GM13977 (cell line): ENCODE measurements around the gene SRCAP.

ENCODE experiments used
- DNase-seq: peaks from one replicate; pipeline ENCODE4 v3.0.0; 2012; ENCODE audit warnings: low spot score
- CTCF ChIP-seq: IDR thresholded peaks from 2 replicates; pipeline ENCODE4 v1.5.1; 2012; ENCODE audit warnings: mild to moderate bottlenecking, control low read depth; ENCODE audit not compliant: insufficient read depth; ENCODE audit errors: extremely low read depth, missing control alignments
- in situ Hi-C: fragments of 300-500 bp; cut with MboI; formaldehyde crosslinking; loops from one replicate; pipeline ENCODE4 v1.12.0; 2022; ENCODE audit warnings: low sequenced_read_pairs, low pct_unique_long_range_greater_than_20kb, mixed read lengths, inconsistent platforms; ENCODE audit not compliant: unreplicated experiment

Gene SRCAP

GRCh38 chr16:30728899-30729672 is 30.1 kb downstream of the SRCAP start:
- DNase-seq, result no peak
- no peak for TF ChIP-seq CTCF
- in situ Hi-C loops, result no loop called here

- in situ Hi-C loops, result no loop called here
- DNase-seq, result no peak
- TF ChIP-seq CTCF, result no peak
These were observed 32.4 kb downstream of the SRCAP start for GRCh38 chr16:30731411-30731810.

- no peak for DNase-seq
- TF ChIP-seq CTCF, result no peak
- in situ Hi-C loops, result no loop called here
These were observed 38.2 kb downstream of the SRCAP start for GRCh38 chr16:30736995-30737793.

GRCh38 chr16:30737794-30738648 is 39.0 kb downstream of the SRCAP start:
- in situ Hi-C loops, result no loop called here
- no peak for DNase-seq

GRCh38 chr16:30738984-30739951 is 40.3 kb downstream of the SRCAP start:
- no peak for TF ChIP-seq CTCF
- DNase-seq, result no peak
- in situ Hi-C loops, result no loop called here

More at GRCh38 chr16:30737794-30738648, 39.0 kb downstream of the SRCAP start:
- no peak for TF ChIP-seq CTCF
